Measurements from ENCODE around the gene USP14.
A peak's percentile ranks its signal among the peaks of the same experiment; 100 is the strongest.
"Not testable (repeated sequence)": the region's sequence is repeated elsewhere in the genome, so short reads cannot be mapped to it uniquely, and the experiment has no call there.

The USP14 gene

GRCh38 chr18:158128-159036 lies at the start of gene USP14:
USP14 (plus strand) TSS chr18:158557; CDS start chr18:158699, 142 bp downstream.
- Histone ChIP-seq H3K9ac (ENCODE audit: low read depth, low read length) (peak within 1 kb of the TSS; percentile 80), H3K79me2 (ENCODE audit: insufficient read depth, low read length) (peaks cover 53% of the 10 kb centered on the region), H3K4me3 (ENCODE audit: low read depth in 1 of 2, low read length in 2 of 2) (peak within 1 kb of the TSS; percentile 67 to 84), H3K4me2 (ENCODE audit: insufficient read depth, low read length) (peak within 1 kb of the TSS; percentile 81), H3K36me3 (ENCODE audit: insufficient read depth, low read length) (peaks cover 11% of the 10 kb centered on the region; the same call in 1 of the 2 replicates), H4K20me1 (ENCODE audit: insufficient read depth, low read length) (peaks cover 40% of the 10 kb centered on the region), H3K4me1 (ENCODE audit: insufficient read depth, low read length) (peaks cover 33% of the 10 kb centered on the region), H3K27ac (ENCODE audit: low read length) (peak within 1 kb of the TSS; percentile 74), H2AFZ (ENCODE audit: low read depth, low read length) (peak within 1 kb of the TSS; percentile 76), H3K27me3 (ENCODE audit: insufficient read depth, low read length, poor library complexity) (no peaks in the 10 kb centered on the region), H3K9me3 (ENCODE audit: insufficient read depth, low read length, severe bottlenecking) (no peaks in the 10 kb centered on the region)
- TF ChIP-seq EZH2 (IDR thresholded peaks at IDR 0.05; ENCODE audit: borderline replicate concordance, low read depth, low read length, severe bottlenecking) (no peak), CTCF (IDR thresholded peaks at IDR 0.05; ENCODE audit: borderline replicate concordance, extremely low read depth, low read length, poor library complexity, severe bottlenecking) (peak; percentile 22)
- DNase-seq (peak; percentile 98), ATAC-seq (ENCODE audit: insufficient read depth, low read depth) (peak; percentile 89)

- not testable (repeated sequence) for H3K27me3 ChIP-seq (ENCODE audit: insufficient read depth, low read length, poor library complexity); H3K36me3 ChIP-seq (ENCODE audit: insufficient read depth, low read length); H3K4me2 ChIP-seq (ENCODE audit: insufficient read depth, low read length); H3K4me3 ChIP-seq (ENCODE audit: low read depth in 1 of 2, low read length in 2 of 2); DNase-seq; H3K9me3 ChIP-seq (ENCODE audit: insufficient read depth, low read length, severe bottlenecking); H3K9ac ChIP-seq (ENCODE audit: low read depth, low read length); H3K79me2 ChIP-seq (ENCODE audit: insufficient read depth, low read length); H3K4me1 ChIP-seq (ENCODE audit: insufficient read depth, low read length); H4K20me1 ChIP-seq (ENCODE audit: insufficient read depth, low read length); H3K27ac ChIP-seq (ENCODE audit: low read length); H2AFZ ChIP-seq (ENCODE audit: low read depth, low read length)
- ATAC-seq (ENCODE audit: insufficient read depth, low read depth): peak; percentile 15; the same call in 2 of the 3 replicates
Observed at GRCh38 chr18:108665-109063, 49.7 kb upstream of the USP14 start.

DNA sequence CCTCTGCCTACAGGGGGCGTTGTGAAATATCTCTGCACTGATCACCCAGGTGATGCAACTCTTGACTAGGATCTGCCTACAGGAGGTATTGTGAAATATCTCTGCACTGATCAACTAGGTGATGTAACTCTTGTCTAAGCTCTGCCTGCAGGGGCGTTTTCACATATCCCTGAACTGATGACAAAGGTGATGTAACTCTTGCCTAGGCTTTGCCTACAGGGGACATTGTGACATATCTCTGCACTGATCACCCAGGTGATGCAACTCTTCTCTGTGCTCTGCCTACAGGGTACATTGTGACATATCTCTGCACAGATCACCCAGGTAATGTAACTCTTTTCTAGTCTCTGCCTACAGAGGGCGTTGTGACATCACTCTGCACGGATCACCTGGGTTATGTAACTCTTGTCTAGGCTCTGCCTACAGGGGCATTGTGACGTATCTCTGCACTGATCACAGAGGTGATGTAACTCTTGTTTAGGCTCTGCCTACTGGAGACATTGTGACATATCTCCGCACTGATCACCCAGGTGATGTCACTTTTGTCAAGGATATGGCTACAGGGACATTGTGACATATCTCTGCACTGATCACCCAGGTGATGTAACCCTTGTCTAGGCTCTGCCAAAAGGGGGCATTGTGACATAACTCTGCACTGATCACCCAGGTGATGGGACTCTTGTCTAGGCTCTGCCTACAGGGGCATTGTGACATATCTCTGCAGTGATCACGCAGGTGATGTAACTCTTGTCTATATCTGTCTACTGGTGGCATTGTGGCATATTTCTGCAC lies 49.0 kb upstream of the USP14 start:
- not testable (repeated sequence) for H3K9me3 ChIP-seq (ENCODE audit: insufficient read depth, low read length, severe bottlenecking); H3K9ac ChIP-seq (ENCODE audit: low read depth, low read length); H3K4me1 ChIP-seq (ENCODE audit: insufficient read depth, low read length); H3K4me2 ChIP-seq (ENCODE audit: insufficient read depth, low read length); H3K27me3 ChIP-seq (ENCODE audit: insufficient read depth, low read length, poor library complexity); H3K79me2 ChIP-seq (ENCODE audit: insufficient read depth, low read length); H2AFZ ChIP-seq (ENCODE audit: low read depth, low read length); H3K36me3 ChIP-seq (ENCODE audit: insufficient read depth, low read length); H4K20me1 ChIP-seq (ENCODE audit: insufficient read depth, low read length); H3K4me3 ChIP-seq (ENCODE audit: low read depth in 1 of 2, low read length in 2 of 2); H3K27ac ChIP-seq (ENCODE audit: low read length)
- peak; percentile 23; the same call in 2 of the 3 replicates for ATAC-seq (ENCODE audit: insufficient read depth, low read depth)
- peak; percentile 57 for DNase-seq
- TF ChIP-seq CTCF (IDR thresholded peaks at IDR 0.05; ENCODE audit: borderline replicate concordance, extremely low read depth, low read length, poor library complexity, severe bottlenecking): peak; percentile 12

DNA sequence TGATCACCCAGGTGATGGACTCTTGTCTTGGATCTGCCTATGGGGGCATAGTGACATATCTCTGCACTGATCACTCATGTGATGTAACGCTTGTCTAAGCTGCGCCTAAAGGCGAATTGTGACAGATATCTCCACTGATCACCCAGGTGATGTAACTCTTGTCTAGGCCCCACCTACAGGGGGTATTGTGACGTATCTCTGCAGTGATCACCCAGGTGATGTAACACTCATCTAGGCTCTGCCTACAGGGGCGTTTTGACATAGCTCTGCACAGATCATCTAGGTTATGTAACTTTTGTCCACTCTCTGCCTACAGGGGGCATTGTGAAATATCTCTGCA lies 48.5 kb upstream of the USP14 start:
- H3K9ac ChIP-seq (ENCODE audit: low read depth, low read length); H3K9me3 ChIP-seq (ENCODE audit: insufficient read depth, low read length, severe bottlenecking); H3K27me3 ChIP-seq (ENCODE audit: insufficient read depth, low read length, poor library complexity); H3K36me3 ChIP-seq (ENCODE audit: insufficient read depth, low read length); H4K20me1 ChIP-seq (ENCODE audit: insufficient read depth, low read length); H3K4me2 ChIP-seq (ENCODE audit: insufficient read depth, low read length); H3K79me2 ChIP-seq (ENCODE audit: insufficient read depth, low read length); H2AFZ ChIP-seq (ENCODE audit: low read depth, low read length); H3K4me3 ChIP-seq (ENCODE audit: low read depth in 1 of 2, low read length in 2 of 2); ATAC-seq (ENCODE audit: insufficient read depth, low read depth); H3K4me1 ChIP-seq (ENCODE audit: insufficient read depth, low read length); H3K27ac ChIP-seq (ENCODE audit: low read length); DNase-seq: not testable (repeated sequence)

GRCh38 chr18:110351-111201 lies 47.8 kb upstream of the USP14 start:
- not testable (repeated sequence) for H3K9ac ChIP-seq (ENCODE audit: low read depth, low read length); H3K4me2 ChIP-seq (ENCODE audit: insufficient read depth, low read length)

More at GRCh38 chr18:110351-111201, 47.8 kb upstream of the USP14 start:
- not testable (repeated sequence) for H3K27ac ChIP-seq (ENCODE audit: low read length); ATAC-seq (ENCODE audit: insufficient read depth, low read depth); H3K36me3 ChIP-seq (ENCODE audit: insufficient read depth, low read length); H2AFZ ChIP-seq (ENCODE audit: low read depth, low read length); H3K4me1 ChIP-seq (ENCODE audit: insufficient read depth, low read length); H4K20me1 ChIP-seq (ENCODE audit: insufficient read depth, low read length); H3K27me3 ChIP-seq (ENCODE audit: insufficient read depth, low read length, poor library complexity); H3K4me3 ChIP-seq (ENCODE audit: low read depth in 1 of 2, low read length in 2 of 2); H3K79me2 ChIP-seq (ENCODE audit: insufficient read depth, low read length); H3K9me3 ChIP-seq (ENCODE audit: insufficient read depth, low read length, severe bottlenecking); DNase-seq

Data from DND-41 (cell line).